ENCODE data around the gene TMEM132E.

TMEM132E gene

GRCh38 chr17:34606763-34607162, 27.4 kb downstream of the TMEM132E start:
- no peak for DNase-seq (ENCODE audit: low read depth)

- DNase-seq (ENCODE audit: low read depth) = no peak
Observed at GRCh38 chr17:34607917-34608316, 28.5 kb downstream of the TMEM132E start.

- DNase-seq (ENCODE audit: low read depth) = no peak
Observed at GRCh38 chr17:34609210-34609609, 29.8 kb downstream of the TMEM132E start.

- DNase-seq (ENCODE audit: low read depth) = no peak
Observed at GRCh38 chr17:34610039-34610438, 30.7 kb downstream of the TMEM132E start.

- DNase-seq (ENCODE audit: low read depth) = no peak
Observed at GRCh38 chr17:34610506-34610905, 31.1 kb downstream of the TMEM132E start.

- DNase-seq (ENCODE audit: low read depth) = no peak
Observed at GRCh38 chr17:34613064-34614019, 34.0 kb downstream of the TMEM132E start.

GRCh38 chr17:34614698-34615097, 35.3 kb downstream of the TMEM132E start:
- no peak for DNase-seq (ENCODE audit: low read depth)

GRCh38 chr17:34615326-34615725, 35.9 kb downstream of the TMEM132E start:
- no peak for DNase-seq (ENCODE audit: low read depth)

- DNase-seq (ENCODE audit: low read depth) = no peak
Observed at GRCh38 chr17:34616148-34616547, 36.8 kb downstream of the TMEM132E start.

GRCh38 chr17:34617398-34617797, 38.0 kb downstream of the TMEM132E start:
- no peak for DNase-seq (ENCODE audit: low read depth)

- DNase-seq (ENCODE audit: low read depth) = no peak
Observed at GRCh38 chr17:34619687-34620217, 40.4 kb downstream of the TMEM132E start.

- no peak for DNase-seq (ENCODE audit: low read depth)
Observed at GRCh38 chr17:34620458-34620857, 41.1 kb downstream of the TMEM132E start.

- DNase-seq (ENCODE audit: low read depth) = no peak
Observed at GRCh38 chr17:34622862-34623623, 43.7 kb downstream of the TMEM132E start.

GRCh38 chr17:34623856-34624766, 44.7 kb downstream of the TMEM132E start:
- DNase-seq (ENCODE audit: low read depth) = no peak

- no peak for DNase-seq (ENCODE audit: low read depth)
Observed at GRCh38 chr17:34624767-34625383, 45.5 kb downstream of the TMEM132E start.

- DNase-seq (ENCODE audit: low read depth) = no peak
Observed at GRCh38 chr17:34626121-34626681, 46.8 kb downstream of the TMEM132E start.

GRCh38 chr17:34628879-34629278, 49.5 kb downstream of the TMEM132E start:
- DNase-seq (ENCODE audit: low read depth) = no peak

- no peak for DNase-seq (ENCODE audit: low read depth)
Observed at GRCh38 chr17:34633351-34633750, 54.0 kb downstream of the TMEM132E start.

GRCh38 chr17:34633760-34634159, 54.4 kb downstream of the TMEM132E start:
- DNase-seq (ENCODE audit: low read depth) = no peak

- DNase-seq (ENCODE audit: low read depth) = no peak
Observed at GRCh38 chr17:34634551-34635160, 55.3 kb downstream of the TMEM132E start.
